Gastroesophageal sphincter (tissue), 3 donors: ENCODE measurements around the gene ELAVL3.

Source experiments
- EP300 ChIP-seq: sonication (generic); formaldehyde crosslinking; IDR thresholded peaks from one replicate; pipeline ENCODE4 v1.6.1; 2017; ENCODE audit warnings: antibody characterized with exemption, mild to moderate bottlenecking
- POLR2A ChIP-seq, 2 donors: fragments of 450-650 bp; IDR thresholded peaks; one replicate each; pipeline ENCODE4 v1.6.1; 2017; ENCODE audit warnings: antibody characterized with exemption in 2 of 2, mild to moderate bottlenecking in 2 of 2, moderate library complexity in 1 of 2
- TF ChIP-seq, protein P1 (sequence below), 4 experiments: fragments of 200-600 bp in 2 of 4; fragments of 450-650 bp in 2 of 4; sonication (generic) in 1 of 4; IDR thresholded peaks; one replicate each; pipeline ENCODE4 v1.5.1; 2017 to 2019; ENCODE audit warnings: antibody characterized with exemption in 4 of 4, mild to moderate bottlenecking in 2 of 4, moderate library complexity in 2 of 4

DNA sequence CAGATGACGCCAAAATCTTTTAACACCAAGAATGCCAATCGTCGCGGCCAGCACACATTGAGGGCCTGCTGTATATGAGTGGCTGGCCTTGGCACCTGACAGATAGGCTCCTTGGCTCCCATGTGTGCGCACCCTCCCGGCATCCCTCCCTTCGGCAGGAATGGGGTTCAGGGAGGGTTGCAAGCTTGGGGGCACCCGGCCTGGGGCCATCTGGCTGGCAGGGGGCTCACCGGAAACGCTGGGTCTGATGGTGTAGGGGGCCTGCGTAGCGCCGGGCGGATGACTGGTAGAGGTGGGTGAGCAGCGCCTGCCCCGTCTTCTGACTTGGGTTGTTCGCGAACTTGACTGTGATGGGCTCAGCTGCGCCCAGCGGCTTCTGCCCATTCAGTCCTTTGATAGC lies 23.0 kb downstream of the ELAVL3 start:
- no peak for TF ChIP-seq POLR2A (IDR thresholded peaks at IDR 0.05)
- TF ChIP-seq, protein P1, sequence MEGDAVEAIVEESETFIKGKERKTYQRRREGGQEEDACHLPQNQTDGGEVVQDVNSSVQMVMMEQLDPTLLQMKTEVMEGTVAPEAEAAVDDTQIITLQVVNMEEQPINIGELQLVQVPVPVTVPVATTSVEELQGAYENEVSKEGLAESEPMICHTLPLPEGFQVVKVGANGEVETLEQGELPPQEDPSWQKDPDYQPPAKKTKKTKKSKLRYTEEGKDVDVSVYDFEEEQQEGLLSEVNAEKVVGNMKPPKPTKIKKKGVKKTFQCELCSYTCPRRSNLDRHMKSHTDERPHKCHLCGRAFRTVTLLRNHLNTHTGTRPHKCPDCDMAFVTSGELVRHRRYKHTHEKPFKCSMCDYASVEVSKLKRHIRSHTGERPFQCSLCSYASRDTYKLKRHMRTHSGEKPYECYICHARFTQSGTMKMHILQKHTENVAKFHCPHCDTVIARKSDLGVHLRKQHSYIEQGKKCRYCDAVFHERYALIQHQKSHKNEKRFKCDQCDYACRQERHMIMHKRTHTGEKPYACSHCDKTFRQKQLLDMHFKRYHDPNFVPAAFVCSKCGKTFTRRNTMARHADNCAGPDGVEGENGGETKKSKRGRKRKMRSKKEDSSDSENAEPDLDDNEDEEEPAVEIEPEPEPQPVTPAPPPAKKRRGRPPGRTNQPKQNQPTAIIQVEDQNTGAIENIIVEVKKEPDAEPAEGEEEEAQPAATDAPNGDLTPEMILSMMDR (IDR thresholded peaks at IDR 0.05) = no peak
- TF ChIP-seq EP300 = no peak
